HG02642 (cell line): Measurements from ENCODE around the gene BRF1.
A peak's percentile ranks its signal among the peaks of the same experiment; 100 is the strongest.

Experiments used
- ATAC-seq: cut with Tn5 transposase; IDR thresholded peaks from one replicate; pipeline ENCODE4 v1.9.1; 2021; ENCODE audit warnings: mild to moderate bottlenecking; ENCODE audit not compliant: unreplicated experiment, poor library complexity

BRF1 gene

DNA sequence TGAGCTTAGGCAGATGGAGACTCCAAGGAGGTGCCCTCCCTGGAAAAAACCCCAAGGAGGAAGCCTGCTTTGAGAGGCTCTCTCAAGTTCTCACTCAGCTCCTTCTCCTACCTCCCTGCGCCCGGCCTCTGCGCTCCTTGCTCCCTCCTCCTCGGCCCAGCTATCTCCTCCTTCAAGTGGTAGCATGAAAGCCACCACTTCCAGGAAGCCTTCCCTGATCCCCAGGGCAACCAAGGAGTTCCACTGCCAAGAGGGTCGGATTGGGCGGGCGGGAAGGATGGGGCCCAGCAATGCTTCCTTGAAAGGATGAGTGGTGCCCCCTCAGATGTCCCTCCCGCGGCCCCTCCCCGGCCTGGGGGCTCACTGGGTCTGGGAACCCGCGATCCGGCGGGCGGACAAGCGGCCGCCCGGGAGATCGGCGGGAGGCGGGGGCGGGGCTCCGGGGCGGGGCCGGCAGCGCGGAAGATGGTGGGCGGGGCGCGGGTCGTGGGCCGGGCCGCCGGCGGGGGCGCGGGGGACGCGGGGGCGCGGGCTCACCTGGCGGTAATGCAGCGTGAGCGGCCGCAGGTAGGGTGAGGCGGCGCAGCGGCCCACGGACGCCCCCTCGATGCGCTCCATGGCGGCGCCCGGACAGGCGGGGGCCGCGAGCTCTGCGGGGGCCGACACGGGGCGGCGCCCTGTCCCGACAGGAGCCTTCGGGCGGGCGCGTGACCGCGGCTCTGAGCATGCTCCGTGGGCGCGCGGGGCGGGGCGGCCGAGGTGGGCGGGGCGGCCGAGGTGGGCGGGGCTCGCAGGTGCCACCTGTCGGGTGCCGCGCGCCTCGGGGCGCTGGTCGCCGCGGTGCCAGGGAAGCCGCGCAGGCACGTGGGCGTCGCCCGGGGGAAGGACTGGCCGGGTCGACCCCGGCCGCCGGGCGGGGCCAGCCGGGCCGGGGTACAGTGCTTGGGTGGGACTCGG lies 119.9 kb downstream of the BRF1 start, which contains the start of gene NUDT14:
TSS of gene NUDT14 (minus strand) at position 721 of the 957 bp plus-strand sequence. CDS start at position 618, 103 bp downstream.
- ATAC-seq: peak; percentile 66

DNA sequence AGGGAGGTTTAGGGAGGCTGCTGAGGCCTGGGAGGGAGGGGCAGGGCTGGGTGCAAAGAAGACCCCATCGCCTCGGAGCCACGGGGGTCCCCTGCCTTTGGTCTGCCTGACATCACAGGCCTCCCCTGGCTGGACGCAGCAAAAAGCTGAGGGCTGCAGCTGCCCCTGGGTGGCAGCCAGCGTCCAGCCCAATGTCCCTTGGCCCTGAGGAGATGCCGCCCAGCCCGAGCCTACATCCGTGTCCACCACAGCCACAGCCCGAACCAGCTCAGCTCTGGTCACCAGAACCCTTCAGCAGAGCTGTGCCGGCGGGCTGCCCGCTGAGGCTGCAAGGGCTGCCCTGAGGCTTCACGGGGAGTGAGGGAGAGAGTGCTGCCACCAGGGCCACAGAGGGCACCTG lies 121.6 kb downstream of the BRF1 start:
- no peak for ATAC-seq

DNA sequence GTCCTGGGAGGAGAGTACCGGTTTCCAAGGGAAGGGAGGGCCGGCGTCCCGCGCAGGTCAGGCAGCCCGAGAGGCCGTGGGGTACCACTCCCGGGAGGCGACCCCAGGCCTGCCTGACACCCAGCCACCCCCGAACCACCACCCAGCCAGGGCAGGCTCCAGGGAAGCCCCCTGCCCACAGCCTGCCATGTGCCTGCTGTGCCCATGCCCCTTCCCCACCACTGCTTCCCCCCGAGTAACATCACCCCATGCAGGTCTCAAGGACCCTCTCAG lies 122.0 kb downstream of the BRF1 start:
- ATAC-seq: no peak

DNA sequence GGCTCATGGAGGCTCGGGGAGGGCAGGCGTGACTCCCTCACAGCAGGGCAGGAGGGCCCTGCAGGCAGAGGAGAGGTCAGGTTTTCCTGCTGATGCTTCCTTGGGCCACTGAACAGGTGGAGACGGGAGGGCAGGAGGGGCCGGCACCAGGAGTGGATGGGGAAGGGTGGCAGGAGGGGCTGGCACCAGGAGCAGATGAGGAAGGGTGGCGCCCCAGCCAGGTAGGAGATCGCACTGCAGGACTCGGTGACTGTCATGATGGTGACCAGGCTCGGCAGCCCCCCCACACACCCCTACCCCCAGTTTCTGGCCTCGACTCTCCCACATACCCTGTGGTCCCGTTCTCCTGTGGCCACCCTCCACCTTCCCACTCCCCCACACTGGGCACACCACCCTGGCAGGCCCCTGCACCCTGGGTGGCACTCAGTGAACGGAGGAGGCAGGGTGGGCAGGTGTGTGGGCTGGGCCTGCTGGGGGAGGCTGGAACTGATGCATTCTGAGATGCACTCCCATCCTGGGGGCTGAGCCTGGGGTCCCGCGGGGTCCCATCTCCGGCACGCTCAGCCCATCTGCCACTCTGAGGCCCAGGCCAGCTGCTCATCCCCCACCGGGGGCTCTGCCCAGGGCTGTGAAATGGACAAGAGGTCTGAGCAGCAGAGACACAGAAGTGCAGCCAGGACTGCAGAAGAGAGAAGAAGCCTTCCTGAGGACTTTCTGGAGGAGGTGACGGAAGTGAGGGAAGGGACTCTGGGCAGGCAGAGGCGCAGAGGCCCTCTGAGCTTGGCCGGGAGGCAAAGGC lies 122.5 kb downstream of the BRF1 start:
- no peak for ATAC-seq

DNA sequence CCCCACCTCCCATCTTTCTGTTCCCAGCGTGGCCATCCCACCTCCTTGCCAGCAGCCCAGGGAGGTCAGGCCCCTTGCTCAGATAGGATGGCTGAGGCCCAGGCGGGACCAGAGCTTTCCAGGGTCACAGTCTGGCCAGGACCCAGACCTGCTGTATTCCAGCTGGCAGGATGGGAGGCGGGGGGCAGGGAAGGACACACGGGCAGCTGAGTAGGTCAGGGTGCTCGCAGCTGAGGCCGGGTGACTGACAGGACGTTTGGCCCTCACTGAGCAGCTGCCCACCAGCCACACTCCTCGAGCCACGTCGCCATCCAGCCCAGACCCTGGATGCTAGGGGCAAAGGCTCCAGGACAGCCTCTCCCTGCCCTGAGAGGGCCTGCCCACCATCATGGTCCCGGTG lies 123.7 kb downstream of the BRF1 start:
- ATAC-seq: no peak

DNA sequence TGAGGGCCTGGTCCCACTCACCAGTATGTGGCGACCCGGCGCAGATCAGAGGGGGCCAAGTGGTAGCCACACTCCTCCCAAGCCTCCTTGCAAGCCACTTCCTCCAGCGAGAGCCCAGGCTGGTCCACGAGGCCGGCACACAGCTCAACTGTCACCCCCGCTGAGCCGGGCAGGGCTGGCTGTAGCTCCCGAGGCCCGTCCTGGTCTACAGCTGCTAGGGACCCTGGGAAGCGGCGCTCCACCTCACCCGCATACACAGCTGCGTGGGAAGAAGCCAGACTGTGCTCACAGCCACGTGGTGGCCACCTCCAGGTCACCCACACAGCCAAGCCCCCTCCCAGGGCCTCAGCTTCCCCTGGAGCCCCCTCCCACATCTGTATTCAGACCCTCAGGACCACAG lies 124.3 kb downstream of the BRF1 start:
- ATAC-seq: no peak

DNA sequence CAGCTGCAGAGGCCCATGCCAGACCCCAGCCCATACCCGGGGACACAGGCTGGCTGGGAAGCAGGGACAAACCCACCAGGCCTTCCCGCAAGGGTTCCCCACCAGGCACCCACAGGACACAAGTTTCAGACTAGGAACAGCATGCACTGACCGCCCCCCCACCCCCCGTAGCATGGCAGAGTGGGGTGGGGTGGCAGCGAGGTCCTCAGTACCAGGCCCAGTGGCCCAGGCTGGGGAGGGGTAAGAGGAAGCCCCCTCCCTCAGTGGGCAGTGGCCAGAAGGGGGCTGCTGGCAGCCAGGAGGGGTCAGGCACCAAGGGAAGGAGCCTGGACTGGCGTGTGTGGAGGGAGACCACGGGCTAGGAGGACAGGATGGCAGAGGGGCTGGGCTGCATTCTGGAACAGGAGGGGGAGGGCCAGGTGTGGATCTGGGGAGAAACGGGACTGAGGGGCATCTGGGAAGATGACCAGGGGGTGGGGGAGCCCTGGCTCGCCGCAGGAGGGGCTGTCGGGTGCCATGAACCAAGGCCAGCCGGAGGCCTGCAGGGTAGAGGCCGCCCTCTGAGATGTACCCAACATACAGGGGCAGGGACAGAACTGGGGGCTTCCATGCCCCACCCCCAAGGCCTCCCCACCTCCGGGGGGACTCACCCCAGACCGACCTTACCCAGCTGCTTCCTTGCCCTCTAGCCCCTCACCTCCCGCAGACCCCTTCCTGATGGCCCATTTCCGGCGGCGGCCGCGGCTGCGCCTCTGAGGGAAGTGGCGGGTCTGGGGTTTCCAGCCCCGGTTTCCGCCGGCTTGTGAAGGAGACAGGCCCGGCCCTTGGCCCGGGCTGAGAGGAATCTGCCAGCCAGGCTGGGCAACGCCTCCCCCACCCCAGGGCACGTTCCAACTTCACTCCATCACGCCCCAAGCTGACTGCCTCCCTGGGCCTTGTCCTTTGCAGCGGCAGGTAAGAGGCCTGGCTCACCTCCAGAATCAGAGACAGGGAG lies 126.6 kb downstream of the BRF1 start:
- ATAC-seq: no peak

DNA sequence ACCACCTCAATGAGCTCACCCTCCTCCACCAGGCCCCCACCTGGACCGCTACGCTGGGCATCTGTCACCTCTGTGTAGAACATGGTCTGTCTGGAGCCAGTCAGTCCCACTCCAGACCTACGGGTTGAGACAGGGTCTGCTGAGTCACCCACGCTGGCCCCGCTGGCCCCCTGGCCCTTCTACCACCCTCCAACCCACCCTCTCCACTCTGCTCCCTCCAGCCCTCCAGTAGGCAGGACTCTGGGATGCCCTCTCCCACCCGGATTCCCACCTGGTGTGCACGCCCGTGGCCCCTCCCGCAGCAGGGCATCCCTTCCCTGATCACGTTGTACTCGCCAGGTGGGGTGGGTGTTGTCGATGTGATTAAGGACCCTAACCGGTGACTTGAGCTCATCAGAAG lies 127.7 kb downstream of the BRF1 start:
- ATAC-seq: no peak

DNA sequence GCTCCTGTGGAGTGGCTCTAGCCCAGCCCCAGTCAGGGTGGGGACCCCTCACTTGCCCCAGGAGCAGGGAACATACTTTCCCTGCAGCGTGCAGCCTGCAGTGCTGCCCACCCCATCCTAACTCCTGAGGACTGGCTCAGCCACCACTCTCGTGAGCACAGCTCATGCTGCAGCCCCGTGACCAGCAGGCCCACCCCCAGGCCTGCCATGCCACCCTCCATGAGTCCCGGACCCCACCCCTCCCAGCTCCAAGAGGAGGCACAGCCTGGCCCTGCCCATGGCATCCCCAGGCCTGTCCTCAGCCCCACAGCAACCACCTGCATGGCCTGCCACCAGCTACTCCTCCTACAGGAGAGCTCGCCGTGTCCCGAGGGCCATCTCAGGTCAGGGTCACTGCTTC lies 128.3 kb downstream of the BRF1 start:
- no peak for ATAC-seq

DNA sequence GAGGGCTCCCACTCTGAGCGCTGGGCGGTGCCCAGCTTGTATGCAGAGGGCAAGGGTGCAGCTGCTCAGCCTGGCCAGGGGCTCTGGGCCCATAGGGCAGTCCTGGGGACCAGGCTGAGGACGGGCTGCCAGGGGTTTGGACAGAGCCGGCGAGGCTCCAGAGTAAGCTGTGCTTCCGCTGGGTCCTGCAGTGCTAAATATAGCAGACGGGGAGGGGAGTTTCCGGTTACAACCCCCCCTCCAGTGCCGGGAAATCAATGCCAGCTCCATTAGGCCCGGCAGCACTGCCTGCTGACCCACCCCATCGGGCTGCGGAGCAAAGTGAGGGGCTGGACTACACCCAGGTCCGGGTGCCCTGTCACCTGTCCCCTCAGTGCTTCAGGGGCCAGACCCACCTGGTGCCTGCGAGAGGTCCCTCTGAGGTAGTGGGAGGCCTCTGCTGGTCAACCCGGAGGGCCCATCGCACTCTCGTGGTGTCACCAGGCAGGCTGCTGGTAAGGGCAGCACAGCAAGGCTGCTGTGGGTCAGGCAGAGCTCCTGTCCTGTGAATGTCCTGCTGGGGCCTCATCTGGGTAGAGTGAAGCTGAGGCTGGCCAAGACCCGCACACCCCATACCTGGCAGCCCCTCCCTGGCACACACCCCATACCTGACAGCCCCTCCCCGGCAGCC lies 129.7 kb downstream of the BRF1 start:
- no peak for ATAC-seq

DNA sequence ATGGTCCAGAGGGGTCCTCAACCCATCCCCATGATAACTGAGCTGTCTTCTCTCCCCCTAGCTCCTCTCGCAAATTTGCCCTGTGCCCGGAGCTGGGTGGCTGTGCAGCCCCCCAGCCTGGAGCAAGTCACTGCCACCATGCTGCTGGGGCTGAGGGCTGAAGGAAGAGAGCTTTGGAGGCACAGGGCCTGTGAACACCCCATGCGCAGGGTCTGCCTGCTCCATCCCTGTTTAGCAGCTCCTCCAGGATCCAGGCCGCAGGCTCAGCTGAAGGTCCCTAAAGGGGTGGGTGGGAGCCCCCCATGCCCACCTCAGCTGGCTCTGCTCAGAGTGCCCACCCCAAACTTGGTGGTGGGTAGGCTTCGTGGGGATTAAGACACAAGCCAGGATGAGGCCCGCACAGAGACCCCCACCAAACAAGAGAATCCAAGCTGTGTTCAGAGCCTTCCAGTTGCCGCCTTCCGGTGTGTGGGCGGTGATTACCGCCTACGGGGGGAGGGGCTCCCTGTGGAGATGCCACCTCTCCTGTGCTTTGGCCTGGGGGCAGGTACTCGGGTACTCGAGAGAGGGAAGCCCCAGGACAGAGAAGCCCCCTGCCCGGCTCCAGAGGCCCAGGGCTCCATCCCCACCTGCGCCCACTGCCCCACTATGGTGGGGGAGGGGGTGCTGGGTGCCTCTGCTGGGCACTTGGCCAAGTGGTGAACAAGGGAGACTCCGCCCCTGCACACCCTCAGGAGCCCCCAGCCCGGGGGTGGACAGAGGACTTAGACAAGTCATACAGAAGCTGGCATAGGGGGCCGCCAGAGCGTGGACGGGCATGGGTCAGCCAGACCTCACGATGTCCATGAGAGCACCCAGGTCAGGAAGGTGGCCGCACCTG lies 130.8 kb downstream of the BRF1 start:
- ATAC-seq: no peak

DNA sequence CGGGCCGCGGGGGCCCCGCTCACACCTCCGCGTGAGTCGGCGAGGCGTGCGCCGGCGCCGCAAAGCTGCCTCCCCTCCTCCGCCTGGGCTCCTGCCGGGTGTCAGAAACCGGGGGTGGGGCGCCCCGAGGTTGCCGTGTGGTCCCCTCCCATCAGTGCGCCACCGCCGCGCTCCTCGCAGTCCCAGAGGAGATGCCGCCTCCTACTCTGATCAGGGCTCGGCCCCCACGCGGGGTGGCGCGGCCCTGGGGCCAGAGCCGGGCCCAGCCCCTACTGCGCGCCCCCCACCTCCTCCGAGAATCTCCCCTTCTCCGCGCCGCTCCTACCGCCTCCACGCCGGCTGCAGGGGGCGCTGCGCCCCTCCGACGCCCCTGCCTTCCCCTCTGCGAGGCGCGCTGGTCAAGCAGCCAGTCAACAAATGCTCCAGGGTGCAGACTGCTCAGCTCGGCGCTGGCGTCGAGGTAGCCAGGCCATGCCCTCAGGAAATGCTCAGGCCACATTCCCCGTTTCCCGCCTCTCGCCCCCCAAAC lies 131.8 kb downstream of the BRF1 start:
- no peak for ATAC-seq

DNA sequence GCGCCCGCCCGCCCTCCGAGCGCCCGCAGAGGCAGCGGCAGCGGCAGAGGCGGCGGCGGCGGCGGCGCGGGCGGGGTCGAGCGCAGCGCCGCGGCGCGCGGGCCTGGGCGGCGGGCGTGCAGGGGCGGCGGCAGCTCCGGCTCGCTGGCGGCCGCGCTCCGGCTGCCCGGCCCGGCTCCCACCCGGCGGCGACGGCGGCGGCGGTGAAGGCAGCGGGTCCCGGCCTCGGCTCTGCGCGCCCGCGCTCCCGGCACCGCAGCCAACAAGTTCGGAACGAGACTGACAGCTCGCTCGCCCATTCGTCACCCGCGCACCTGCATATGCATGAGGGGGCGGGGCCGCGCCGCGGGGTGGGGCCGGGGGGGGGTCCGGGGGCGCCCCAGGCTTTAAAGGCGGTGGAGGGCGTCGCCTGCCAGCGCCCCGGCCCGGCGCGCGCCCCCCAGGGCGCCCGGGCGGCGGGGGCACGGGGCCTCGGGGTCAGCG lies 132.3 kb downstream of the BRF1 start, which contains the start of gene JAG2:
TSS of gene JAG2 (minus strand) at position 281 of the 483 bp plus-strand sequence. CDS start 356 bp downstream, outside the sequence.
- no peak for ATAC-seq

DNA sequence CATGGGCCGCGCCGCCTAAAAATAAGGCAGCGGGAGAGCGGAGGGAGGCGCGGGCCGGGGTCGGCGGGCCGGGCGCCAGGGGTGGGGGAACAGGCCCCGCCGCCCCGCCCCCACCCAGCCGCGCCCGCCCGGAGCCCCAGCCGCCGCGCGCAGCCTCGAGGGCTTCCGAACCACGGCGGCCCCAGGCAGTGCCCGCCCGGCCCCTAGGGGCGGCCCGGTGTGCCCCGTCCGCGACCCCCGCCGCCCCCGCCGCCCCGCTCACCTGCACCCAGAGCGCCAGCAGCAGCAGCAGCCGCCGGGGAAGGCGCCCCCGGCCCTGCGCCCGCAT lies 132.7 kb downstream of the BRF1 start:
- ATAC-seq: no peak

DNA sequence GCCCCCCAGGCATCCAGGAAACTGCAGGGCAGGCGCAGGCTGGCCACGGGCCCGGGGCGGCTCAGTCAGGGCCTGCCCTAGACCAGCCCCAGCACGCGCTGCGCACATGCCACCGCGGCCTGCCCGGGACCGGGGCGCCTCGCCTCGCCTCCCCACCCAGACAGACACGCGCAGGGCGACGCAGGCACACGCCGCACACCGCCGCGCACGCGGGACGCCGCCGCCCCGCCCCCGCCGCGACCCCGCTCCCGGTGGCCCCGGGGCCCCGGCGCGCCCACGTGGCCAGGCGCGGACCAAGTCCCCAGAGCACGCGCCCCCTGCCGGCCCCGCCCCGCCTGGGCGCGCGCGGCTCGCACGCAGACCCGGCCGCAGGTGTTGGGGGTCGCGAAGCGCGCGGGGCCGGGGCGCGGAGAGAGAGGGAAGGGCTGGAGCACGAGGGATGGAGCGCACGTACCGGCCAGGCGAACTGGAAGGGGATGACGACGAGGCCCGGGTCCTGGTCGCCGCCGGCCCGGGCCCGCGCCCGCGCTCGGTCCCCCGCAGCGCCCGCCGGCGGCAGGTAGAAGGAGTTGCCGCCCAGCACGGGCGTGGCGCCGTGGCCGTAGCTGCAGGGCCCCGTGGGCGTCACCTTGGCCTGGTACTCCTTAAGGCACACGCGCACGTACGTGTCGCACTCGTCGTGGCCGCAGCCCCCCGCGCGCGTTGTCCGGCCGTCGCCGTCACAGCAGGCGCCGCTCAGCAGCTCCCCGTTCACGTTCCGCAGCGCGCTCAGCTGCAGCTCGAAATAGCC lies 133.3 kb downstream of the BRF1 start:
- no peak for ATAC-seq

DNA sequence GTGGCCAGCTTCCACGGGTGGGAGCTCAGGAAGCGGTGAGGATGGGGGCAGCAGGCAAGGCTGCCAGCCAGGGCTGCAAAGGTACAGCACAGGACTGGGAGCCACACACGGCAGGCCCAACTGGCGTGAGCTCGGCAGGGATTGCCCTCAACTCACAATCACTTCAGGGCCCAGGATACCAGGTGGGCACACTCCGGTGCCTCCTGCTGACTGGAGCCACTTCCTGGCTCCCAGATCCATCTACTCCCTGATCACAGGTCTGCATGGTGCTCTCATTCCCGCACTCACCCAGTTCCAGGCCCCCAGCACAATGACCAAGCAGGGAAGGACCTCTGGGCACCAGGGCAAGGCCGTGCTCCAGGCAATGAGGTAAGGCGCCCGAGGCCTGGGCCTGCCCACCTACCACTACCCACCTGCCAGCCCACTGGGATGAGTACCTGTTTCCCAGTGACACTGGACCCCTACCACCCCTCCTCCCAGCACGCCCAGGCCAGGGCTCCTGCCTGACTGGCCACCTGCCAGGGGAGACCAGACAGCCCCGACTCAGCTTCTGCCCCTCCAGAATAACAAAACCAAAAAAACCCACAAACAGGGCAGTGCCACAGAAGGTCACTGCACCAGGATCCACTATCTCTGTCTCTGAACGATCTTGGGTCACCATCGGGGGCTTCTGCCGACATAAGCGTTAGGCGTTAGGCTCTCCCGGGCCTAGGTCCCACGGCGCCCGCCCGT lies 134.1 kb downstream of the BRF1 start:
- no peak for ATAC-seq
